HT-29 (cell line): ENCODE data around the gene JHY. TPM values are rescaled to one million over a fixed set of nuclear protein-coding genes. Genes with fewer than 3 reads are reported as not detected.

ENCODE experiments used
- DNase-seq: peaks from one replicate; pipeline ENCODE4 v3.0.0-alpha.2; 2015; ENCODE audit warnings: low spot score
- total RNA-seq: library from RNA; depleted of rRNA; stranded (reverse); fragments of >200 nt; shearing (Covaris generic); gene quantifications from 2 replicates; pipeline ENCODE4 v1.2.3, GENCODE V29; 2014

Gene JHY
- total RNA-seq, 1 experiment from 2014 or later: 0.28 TPM

GRCh38 chr11:122871302-122871701 is 11.3 kb upstream of the JHY start:
- no peak for DNase-seq

GRCh38 chr11:122872046-122872445 is 10.5 kb upstream of the JHY start:
- no peak for DNase-seq

DNA sequence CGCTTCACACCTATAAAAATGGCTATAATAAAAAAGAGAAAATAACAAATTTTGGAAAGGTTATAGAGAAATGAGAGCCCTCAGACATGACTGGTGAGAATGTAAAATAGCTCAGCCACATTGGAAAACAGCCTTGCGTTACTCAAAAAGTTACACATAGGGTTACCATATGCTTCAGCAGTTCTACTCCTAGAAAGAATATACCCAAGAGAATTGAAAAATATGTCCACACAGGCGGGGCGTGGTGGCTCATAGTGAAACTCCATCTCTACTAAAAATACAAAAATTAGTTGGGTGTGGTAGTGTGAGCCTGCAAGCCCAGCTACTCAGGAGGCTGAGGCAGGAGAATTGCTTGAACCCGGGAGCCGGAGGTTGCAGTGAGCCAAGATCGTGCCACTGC is 7.6 kb upstream of the JHY start:
- no peak for DNase-seq

GRCh38 chr11:122877732-122878131 is 4.8 kb upstream of the JHY start:
- no peak for DNase-seq

GRCh38 chr11:122879785-122880184 is 2.8 kb upstream of the JHY start:
- DNase-seq: no peak

GRCh38 chr11:122882857-122883645 is 492 bp downstream of the JHY start:
- DNase-seq: peak; percentile 30

GRCh38 chr11:122883646-122883979 is 1.1 kb downstream of the JHY start:
- DNase-seq: no peak

DNA sequence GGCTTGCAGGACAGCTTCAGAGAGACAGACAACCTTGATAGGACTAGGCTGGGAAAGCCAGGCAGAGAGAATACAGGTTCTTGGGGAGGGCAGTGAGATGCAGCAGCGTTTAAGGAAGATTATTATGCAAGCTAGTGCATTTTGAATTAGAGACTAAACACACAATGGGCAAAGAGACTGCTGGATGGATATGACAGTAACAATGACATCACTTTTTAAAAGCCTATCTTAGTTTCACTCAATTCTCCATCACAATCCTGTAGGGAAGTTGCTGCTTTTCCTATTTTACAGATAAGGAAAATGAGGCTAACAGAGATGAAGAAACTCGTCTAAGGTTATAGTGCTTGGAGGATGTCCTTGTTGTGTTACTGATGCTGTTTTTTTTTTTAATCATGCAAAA is 5.6 kb downstream of the JHY start:
- no peak for DNase-seq

- DNase-seq: no peak
Measured at GRCh38 chr11:122893131-122893530, 10.6 kb downstream of the JHY start.

GRCh38 chr11:122895563-122895962 is 13.0 kb downstream of the JHY start:
- DNase-seq: no peak

DNA sequence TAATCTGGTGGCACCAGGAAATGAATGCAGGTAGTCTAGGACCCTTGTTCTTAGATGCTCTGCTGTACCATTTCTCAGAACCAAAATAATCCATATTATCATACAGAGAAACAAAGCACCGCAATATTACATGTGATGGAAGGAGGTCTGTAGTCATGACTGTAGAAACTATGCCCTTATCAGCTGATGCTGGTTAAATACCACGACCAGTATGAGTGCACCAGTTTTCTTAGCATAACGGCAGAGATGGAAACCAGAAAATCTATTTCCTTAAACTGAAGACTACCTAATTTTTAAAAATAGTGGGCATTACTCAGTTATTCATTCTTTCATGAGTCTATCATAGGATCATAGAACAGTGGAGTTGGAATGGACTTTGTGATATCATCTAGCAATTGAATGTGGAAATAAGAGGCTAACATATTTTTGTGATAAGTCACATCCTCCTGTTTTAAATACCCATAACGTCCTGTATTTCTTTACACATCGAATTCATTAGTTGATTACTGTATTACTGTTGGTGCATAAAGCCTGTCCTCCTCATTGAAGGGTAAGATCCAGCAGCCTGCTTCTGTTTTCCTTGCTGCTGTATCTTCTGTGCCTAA is 15.1 kb downstream of the JHY start:
- DNase-seq: no peak

DNA sequence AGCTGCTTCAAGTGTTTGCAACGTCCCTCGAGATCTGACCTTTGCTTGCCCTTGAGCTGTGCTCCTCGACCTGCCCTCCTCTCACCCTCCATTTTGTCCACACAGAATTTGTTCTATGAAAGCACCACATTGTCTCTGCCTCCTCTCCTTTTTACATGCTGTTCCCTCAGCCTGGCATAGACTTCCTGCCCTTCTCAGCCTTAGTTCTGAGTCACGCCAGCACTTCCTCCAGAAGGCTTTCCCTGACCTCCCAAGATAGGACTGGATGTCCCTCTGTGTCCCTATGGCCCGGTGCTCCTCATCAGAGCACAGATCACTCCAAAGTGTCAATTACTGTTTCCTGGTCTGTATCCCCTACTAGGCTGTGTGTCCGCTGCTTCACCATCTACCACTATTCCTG is 16.2 kb downstream of the JHY start:
- DNase-seq: no peak

DNA sequence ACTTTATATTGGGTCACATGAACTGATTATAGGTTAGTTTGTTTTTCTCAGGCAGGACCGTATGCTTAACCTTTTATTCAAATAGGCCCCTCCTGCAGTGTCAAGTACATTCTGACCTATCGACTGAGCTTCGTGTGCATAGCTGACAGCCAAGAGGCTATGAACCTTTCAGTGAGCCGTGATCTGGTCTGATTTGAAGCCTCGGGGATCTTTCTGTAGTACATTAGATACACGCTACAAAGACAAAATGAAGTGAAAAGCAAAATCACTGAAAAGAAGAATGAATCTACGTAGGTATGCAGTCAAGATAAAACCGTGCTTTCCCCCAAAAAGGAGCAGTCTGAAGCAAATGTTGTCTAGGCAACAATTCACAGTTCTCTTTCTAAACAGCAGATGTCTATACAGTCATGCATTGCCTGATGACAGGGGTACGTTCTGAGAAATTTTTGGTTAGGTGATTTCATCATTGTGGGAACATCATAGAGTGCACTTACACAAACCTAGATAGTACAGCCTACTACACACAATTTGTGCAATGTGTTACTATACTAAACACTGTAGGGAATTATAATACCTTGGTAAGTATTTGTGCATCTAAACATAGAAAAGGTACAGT is 18.1 kb downstream of the JHY start:
- no peak for DNase-seq

DNA sequence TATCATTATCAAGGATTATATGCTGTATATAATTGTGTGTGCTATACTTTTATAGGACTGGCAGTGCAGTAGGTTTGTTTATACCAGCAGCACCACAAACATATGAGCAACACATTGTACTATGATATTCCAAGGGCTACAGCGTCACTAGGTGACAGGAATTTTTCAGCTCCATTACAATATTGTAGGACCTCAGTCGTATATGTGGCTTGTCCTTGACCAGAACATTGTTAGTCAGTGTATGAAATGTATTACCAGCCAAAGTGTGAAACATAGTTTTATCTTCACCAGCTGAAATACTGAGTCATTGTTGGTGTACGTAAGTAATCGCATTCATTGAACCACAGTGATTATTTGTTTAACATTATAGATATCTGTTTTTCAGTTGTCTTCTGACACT is 20.4 kb downstream of the JHY start:
- DNase-seq: no peak

DNA sequence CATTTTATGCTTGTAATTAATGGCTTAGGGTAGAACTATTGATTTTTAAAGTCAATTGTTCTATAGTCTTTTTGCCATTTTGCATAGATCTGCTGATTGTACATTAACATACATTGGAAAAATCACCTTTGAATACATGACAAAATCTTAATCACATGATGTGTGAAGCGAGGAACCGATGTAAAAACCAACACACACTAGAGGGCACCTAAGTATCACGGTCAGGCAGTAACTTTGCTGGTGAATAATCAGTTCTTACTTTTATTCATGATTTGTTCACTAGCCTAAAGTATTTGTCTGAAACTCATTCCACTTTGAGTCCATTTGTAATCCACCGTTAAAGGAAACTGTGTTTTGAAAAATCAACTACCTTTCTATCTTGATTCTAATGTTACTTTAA is 28.2 kb downstream of the JHY start:
- DNase-seq: peak; percentile 65

DNA sequence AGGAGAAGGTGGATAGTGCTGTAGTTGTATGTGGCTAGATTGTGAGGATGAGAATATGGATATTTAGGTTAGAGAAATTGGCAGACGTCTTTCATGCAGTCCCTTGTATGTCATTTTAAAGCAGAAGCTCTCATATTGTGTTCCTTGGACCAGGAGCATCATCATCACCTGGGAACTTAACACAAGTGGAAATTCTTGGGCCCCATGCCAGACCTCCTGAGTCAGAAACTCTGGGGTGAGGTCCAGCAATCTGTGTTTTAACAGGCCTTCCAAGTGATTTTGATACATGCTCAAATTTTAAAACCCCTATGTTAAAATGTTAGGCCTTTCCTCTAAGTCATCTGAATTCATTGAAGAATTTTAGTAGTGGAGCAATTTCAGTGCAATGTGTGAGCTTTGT is 34.8 kb downstream of the JHY start:
- DNase-seq: no peak

DNA sequence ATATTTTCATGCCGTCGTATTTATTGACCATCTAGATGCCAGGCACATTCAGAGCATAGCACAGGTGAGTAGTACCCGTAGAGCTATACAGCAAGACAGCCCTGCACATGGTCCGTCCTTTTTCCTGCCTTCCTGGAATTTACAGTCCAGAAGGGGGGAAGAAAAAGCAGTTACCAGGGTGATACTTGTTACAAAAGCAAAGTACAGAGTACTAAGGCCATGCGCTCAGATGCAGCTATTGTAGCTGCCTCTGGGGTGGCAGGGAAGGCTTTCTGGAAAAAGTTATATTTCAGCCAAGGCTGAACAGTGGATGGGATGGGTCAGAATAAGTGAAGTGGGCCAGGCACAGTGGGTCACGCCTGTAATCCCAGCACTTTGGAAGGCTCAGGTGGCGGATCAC is 36.2 kb downstream of the JHY start:
- no peak for DNase-seq

- no peak for DNase-seq
Measured at GRCh38 chr11:122920579-122920978, 38.0 kb downstream of the JHY start.

- no peak for DNase-seq
Measured at GRCh38 chr11:122922893-122923292, 40.3 kb downstream of the JHY start.

DNA sequence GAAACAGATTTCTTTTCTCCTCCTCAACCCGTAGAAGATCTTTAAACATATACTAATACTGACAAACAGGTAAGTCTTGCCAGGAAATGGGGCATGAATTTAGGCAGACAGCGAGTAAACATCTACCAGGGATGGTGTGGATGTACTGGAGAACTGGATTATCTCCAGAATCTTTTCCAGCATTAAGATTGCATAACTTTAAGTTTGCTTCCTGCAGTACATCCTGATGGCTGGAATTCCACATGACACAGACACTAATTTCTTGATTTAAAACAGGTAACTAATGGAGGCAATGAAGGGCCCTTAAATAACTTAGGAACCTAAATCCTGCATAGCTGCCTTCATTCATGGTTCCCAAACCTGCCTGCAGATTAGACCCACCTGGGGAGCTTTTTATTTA is 40.7 kb downstream of the JHY start:
- DNase-seq: no peak

- DNase-seq: no peak
Measured at GRCh38 chr11:122931510-122931909, 49.0 kb downstream of the JHY start.

DNA sequence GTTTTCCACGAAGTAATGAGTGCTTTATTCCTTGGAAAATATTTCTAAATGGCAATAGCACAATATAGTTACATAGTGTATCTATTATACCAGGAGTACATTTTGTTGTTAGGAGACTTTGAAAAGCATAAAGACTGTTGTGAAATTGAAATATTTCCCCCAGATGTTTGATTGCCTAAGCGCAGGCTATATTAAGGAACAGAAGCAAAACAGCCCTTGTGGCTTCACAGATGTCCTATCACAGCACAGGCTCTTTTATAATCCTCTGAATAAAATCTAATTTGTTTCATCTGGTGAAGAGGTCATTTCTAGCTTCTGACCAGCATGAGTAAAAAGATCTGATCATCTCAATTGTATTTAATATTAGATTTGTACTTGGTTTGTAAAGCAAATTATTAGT is 50.9 kb downstream of the JHY start:
- DNase-seq: no peak

DNA sequence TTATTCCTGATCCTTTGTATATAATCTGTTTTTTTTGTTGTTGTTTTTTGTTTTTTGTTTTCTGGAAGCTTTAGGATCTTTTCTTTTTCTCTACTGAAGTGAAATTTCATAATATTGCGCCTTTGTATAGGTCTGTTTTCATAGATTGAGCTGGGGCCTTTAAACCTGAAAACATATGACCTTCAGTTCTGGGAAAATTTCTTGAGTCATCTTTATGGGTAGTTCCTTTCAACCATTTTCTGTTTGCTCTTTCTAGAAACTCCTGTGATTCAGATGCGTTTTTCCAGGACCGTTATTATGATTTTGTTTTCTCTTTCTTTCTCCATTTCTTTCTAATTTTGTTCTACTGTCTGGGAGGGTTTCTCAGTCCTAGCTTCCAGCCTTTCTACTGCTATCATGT is 55.4 kb downstream of the JHY start:
- DNase-seq: no peak
